HepG2 (cell line): ENCODE results near the gene USP14. TPM values are rescaled to one million over a fixed set of nuclear protein-coding genes. Genes with fewer than 3 reads are reported as not detected.

Source experiments
- ARID3A ChIP-seq: IDR thresholded peaks from 2 replicates; pipeline ENCODE4 v1.6.1; 2012; ENCODE audit warnings: low read depth, low read length, improper control_type of control experiment
- DMAP1 ChIP-seq: IDR thresholded peaks from 2 replicates; pipeline ENCODE4 v1.6.1; 2016
- HDAC1 ChIP-seq: sonication (generic); formaldehyde crosslinking; IDR thresholded peaks from 2 replicates; pipeline ENCODE4 v1.5.1; 2020; ENCODE audit warnings: mild to moderate bottlenecking, missing genetic modification reagents
- HDAC2 ChIP-seq: sonication (generic); formaldehyde crosslinking; IDR thresholded peaks from 2 replicates; pipeline ENCODE4 v1.4.0; 2020; ENCODE audit warnings: missing genetic modification reagents
- HIVEP1 ChIP-seq: sonication (generic); formaldehyde crosslinking; IDR thresholded peaks from 2 replicates; pipeline ENCODE4 v1.4.0; 2020; ENCODE audit warnings: mild to moderate bottlenecking, missing genetic modification reagents
- HNF1B ChIP-seq: sonication (generic); formaldehyde crosslinking; IDR thresholded peaks from 2 replicates; pipeline ENCODE4 v1.5.1; 2020; ENCODE audit warnings: mild to moderate bottlenecking, moderate library complexity, missing genetic modification reagents
- HOXA9 ChIP-seq: sonication (generic); formaldehyde crosslinking; IDR thresholded peaks from 2 replicates; pipeline ENCODE4 v1.8.1; 2022; ENCODE audit warnings: missing genetic modification reagents, mild to moderate bottlenecking, moderate library complexity, borderline replicate concordance
- KDM4B ChIP-seq: sonication (generic); formaldehyde crosslinking; IDR thresholded peaks from 2 replicates; pipeline ENCODE4 v1.4.0; 2020; ENCODE audit warnings: missing genetic modification reagents
- LCORL ChIP-seq, 2 experiments: fragments of 450-650 bp in 1 of 2; sonication (generic) in 1 of 2; formaldehyde crosslinking in 1 of 2; IDR thresholded peaks; 2 replicates each; pipeline versions ENCODE4 v1.5.0 to v1.6.1; 2017 to 2020; ENCODE audit warnings: antibody characterized with exemption in 1 of 2, missing genetic modification reagents in 1 of 2
- MIXL1 ChIP-seq: IDR thresholded peaks from 2 replicates; pipeline ENCODE4 v1.6.1; 2016
- PAXIP1 ChIP-seq: sonication (generic); formaldehyde crosslinking; conservative IDR thresholded peaks from 2 replicates; pipeline ENCODE4 v1.4.0; 2020; ENCODE audit warnings: mild to moderate bottlenecking, missing genetic modification reagents, moderate library complexity
- SNAPC5 ChIP-seq: sonication (generic); formaldehyde crosslinking; IDR thresholded peaks from 2 replicates; pipeline ENCODE4 v1.8.1; 2023; ENCODE audit warnings: mild to moderate bottlenecking, missing genetic modification reagents, borderline replicate concordance
- TARDBP ChIP-seq: sonication (generic); formaldehyde crosslinking; IDR thresholded peaks from 2 replicates; pipeline ENCODE4 v1.8.0; 2022; ENCODE audit warnings: mild to moderate bottlenecking, missing genetic modification reagents
- TCF7 ChIP-seq: sonication (generic); IDR thresholded peaks from 2 replicates; pipeline ENCODE4 v1.6.1; 2016; ENCODE audit warnings: antibody characterized with exemption, low read depth
- ZKSCAN8 ChIP-seq: IDR thresholded peaks from 2 replicates; pipeline ENCODE4 v1.6.1; 2016; ENCODE audit warnings: borderline replicate concordance, missing genetic modification reagents, missing compliant biosample characterization
- ZNF232 ChIP-seq: sonication (generic); formaldehyde crosslinking; IDR thresholded peaks from 2 replicates; pipeline ENCODE4 v1.4.0; 2020; ENCODE audit warnings: missing genetic modification reagents, borderline replicate concordance
- ZNF350 ChIP-seq: sonication (generic); formaldehyde crosslinking; IDR thresholded peaks from 2 replicates; pipeline ENCODE4 v1.4.0; 2020; ENCODE audit warnings: mild to moderate bottlenecking, low read depth, missing genetic modification reagents, borderline replicate concordance
- ZNF441 ChIP-seq: sonication (generic); formaldehyde crosslinking; IDR thresholded peaks from 2 replicates; pipeline ENCODE4 v1.7.0; 2021; ENCODE audit warnings: missing genetic modification reagents, borderline replicate concordance
- ZNF543 ChIP-seq: sonication (generic); formaldehyde crosslinking; IDR thresholded peaks from 2 replicates; pipeline ENCODE4 v1.4.0; 2020; ENCODE audit warnings: mild to moderate bottlenecking, missing genetic modification reagents
- ZNF616 ChIP-seq: sonication (generic); formaldehyde crosslinking; IDR thresholded peaks from 2 replicates; pipeline ENCODE4 v1.5.0; 2020; ENCODE audit warnings: low read depth, mild to moderate bottlenecking, missing genetic modification reagents
- ZSCAN29 ChIP-seq: sonication (generic); formaldehyde crosslinking; conservative IDR thresholded peaks from 2 replicates; pipeline ENCODE4 v1.4.0; 2020; ENCODE audit warnings: mild to moderate bottlenecking, missing genetic modification reagents
- polyA plus RNA-seq, 8 experiments: library from polyadenylated mRNA; depleted of rRNA in 3 of 8; stranded (reverse) in 7 of 8; unstranded in 1 of 8; fragments of >200 nt; fragmentation: Illumina TruSeq in 4 of 8; extraction: Trizol in 4 of 8; gene quantifications; 2 replicates each; pipeline versions ENCODE4 v1.2.1 to v1.2.3, GENCODE V29; 2011 to 2016; ENCODE audit warnings: low read depth in 4 of 8, missing spikeins in 1 of 8, mixed read lengths in 1 of 8; ENCODE audit not compliant: insufficient read depth in 1 of 8
- total RNA-seq, 5 experiments: library from RNA; depleted of rRNA; stranded (reverse); fragments of >200 nt; fragmentation: Illumina TruSeq; extraction: Trizol; gene quantifications; 2 replicates each; pipeline ENCODE4 v1.2.3, GENCODE V29; 2016; ENCODE audit warnings: low read depth in 1 of 5

USP14 gene
- total and polyA plus RNA-seq, 2 of the 13 experiments (the other 11 are each of a cell fraction or from before 2014, with no cell fraction given) = 14.7 to 16.6 TPM

- TF ChIP-seq PAXIP1 = peak; percentile 64
- TF ChIP-seq ZSCAN29 (CRISPR knock-in tag) = 0 out of 2 replicates have a peak, but pooled peaks have one; percentile 26
- 0 out of 2 replicates have a peak, but pooled peaks have one; percentile 20 for TF ChIP-seq SNAPC5
- peak; percentile 84; the same call in 1 of the 2 replicates for TF ChIP-seq ARID3A
- TF ChIP-seq TCF7 = 0 out of 2 replicates have a peak, but pooled peaks have one; percentile 29
- TF ChIP-seq HDAC1 (CRISPR knock-in tag) = peak; percentile 65; the same call in 1 of the 2 replicates
- peak; percentile 36; the same call in 1 of the 2 replicates for TF ChIP-seq KDM4B
- 0 out of 2 replicates have a peak, but pooled peaks have one; percentile 24 for TF ChIP-seq ZNF616
- peak; percentile 27; the same call in 1 of the 2 replicates for TF ChIP-seq ZNF232 (CRISPR knock-in tag)
- peak; percentile 92 for TF ChIP-seq MIXL1
- TF ChIP-seq DMAP1 = peak; percentile 60; the same call in 1 of the 2 replicates
- peak; percentile 76 for TF ChIP-seq HNF1B (CRISPR knock-in tag)
- 0 out of 2 replicates have a peak, but pooled peaks have one; percentile 71 for TF ChIP-seq HOXA9 (CRISPR knock-in tag)
- TF ChIP-seq HIVEP1 = peak; percentile 30; the same call in 1 of the 2 replicates
- TF ChIP-seq ZNF543 = 0 out of 2 replicates have a peak, but pooled peaks have one; percentile 33
- peak; percentile 73 for TF ChIP-seq HDAC2 (CRISPR knock-in tag)
- TF ChIP-seq TARDBP (CRISPR knock-in tag) = peak; percentile 78
- TF ChIP-seq ZNF441 = 0 out of 2 replicates have a peak, but pooled peaks have one; percentile 64
- TF ChIP-seq LCORL (IDR thresholded peaks at IDR 0.05) = peak; percentile 69
- TF ChIP-seq LCORL (CRISPR knock-in tag; IDR thresholded peaks at IDR 0.05) = peak; percentile 64; the same call in 1 of the 2 replicates
- peak; percentile 35; the same call in 1 of the 2 replicates for TF ChIP-seq ZNF350 (CRISPR knock-in tag)
- peak; percentile 87 for TF ChIP-seq ZKSCAN8 (CRISPR knock-in tag)
Observed at GRCh38 chr18:109130-109921, 49.0 kb upstream of the USP14 start (continued).
